Stimulated activated naive CD4-positive, alpha-beta T cell treated with Interleukin-2 at 50 U/mL for 16 hours (primary cell): ENCODE measurements around the gene MYH2.

ENCODE experiments used
- DNase-seq: peaks from one replicate; lab custom pipeline; 2025; lab: John Stamatoyannopoulos, UW

The MYH2 gene

GRCh38 chr17:10516065-10516464 is 33.4 kb downstream of the MYH2 start:
- no peak for DNase-seq

GRCh38 chr17:10513299-10514067 is 36.0 kb downstream of the MYH2 start:
- no peak for DNase-seq

- no peak for DNase-seq
Observed at GRCh38 chr17:10512856-10513255, 36.6 kb downstream of the MYH2 start.

GRCh38 chr17:10499950-10500349 is 49.5 kb downstream of the MYH2 start:
- DNase-seq: no peak

GRCh38 chr17:10492004-10492403 is 57.5 kb downstream of the MYH2 start:
- no peak for DNase-seq

GRCh38 chr17:10482252-10482651 is 67.2 kb downstream of the MYH2 start:
- no peak for DNase-seq

GRCh38 chr17:10477701-10478100 is 71.8 kb downstream of the MYH2 start:
- DNase-seq: no peak

GRCh38 chr17:10474536-10474935 is 74.9 kb downstream of the MYH2 start:
- no peak for DNase-seq

- DNase-seq: no peak
Observed at GRCh38 chr17:10471858-10472257, 77.6 kb downstream of the MYH2 start.
